ENCODE results near the gene BACE2.
A peak's percentile ranks its signal among the peaks of the same experiment; 100 is the strongest.
"Not testable (repeated sequence)": the region's sequence is repeated elsewhere in the genome, so short reads cannot be mapped to it uniquely, and the experiment has no call there.

The BACE2 gene

DNA sequence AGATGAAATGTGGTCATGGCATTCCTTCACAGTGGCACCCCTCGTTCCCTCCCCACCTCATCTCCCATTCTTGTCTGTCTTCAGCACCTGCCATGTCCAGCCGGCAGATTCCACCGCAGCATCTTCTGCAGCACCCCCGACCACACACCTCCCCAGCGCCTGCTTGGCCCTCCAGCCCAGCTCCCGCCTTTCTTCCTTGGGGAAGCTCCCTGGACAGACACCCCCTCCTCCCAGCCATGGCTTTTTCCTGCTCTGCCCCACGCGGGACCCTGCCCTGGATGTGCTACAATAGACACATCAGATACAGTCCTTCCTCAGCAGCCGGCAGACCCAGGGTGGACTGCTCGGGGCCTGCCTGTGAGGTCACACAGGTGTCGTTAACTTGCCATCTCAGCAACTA, 81.5 kb downstream of the BACE2 start:
- in situ Hi-C loops (cut with MboI; ENCODE audit: low pct_unique_long_range_greater_than_20kb, low sequenced_read_pairs) = no loop called here
- no peak for DNase-seq

DNA sequence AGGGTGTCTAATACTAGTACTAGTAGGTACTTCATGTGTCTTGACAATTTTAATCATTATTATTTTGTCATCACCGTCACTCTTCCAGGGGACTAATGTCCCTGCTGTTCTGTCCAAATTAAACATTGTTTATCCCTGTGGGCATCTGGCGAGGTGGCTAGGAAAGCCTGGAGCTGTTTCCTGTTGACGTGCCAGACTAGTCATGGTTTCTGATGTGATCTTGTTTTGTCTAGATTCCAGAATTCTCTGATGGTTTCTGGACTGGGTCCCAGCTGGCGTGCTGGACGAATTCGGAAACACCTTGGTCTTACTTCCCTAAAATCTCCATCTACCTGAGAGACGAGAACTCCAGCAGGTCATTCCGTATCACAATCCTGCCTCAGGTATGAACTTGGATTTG, 82.6 kb downstream of the BACE2 start:
- in situ Hi-C loops (cut with MboI; ENCODE audit: low pct_unique_long_range_greater_than_20kb, low sequenced_read_pairs) = no loop called here

GRCh38 chr21:41251961-41252642, 84.1 kb downstream of the BACE2 start:
- DNase-seq = no peak
- in situ Hi-C loops (cut with MboI; ENCODE audit: low pct_unique_long_range_greater_than_20kb, low sequenced_read_pairs) = no loop called here

More for the DNA sequence above, 82.6 kb downstream of the BACE2 start:
- no peak for DNase-seq

DNA sequence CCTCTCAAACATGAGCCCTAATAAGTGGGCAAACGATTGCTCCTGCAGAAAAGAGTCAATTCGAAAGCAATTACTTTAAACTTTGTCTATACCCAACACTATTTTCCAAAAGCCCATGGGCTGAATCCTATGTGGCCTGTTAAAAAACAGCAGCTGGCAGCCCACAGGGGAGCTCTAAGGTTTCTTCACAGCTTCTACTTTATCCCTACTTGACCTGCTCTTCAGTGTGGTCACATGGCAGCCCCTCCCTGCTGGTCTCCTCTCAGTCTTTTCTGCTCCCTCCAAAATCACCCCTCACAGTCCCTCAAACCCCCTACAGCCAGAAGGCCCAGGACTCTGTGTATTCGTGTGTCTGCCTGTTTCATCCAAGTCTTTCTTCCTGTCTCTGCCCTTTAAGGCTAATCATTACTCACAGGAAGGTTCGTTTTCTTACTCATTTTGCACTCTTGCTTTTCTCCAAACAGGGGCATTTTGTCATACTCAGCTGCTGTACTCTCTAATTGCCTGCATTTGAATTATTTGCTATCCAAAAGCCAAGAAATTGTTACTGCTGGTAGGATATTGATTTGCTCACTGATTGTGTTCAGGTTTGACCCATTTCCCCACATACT, 86.2 kb downstream of the BACE2 start:
- DNase-seq = no peak
- in situ Hi-C loops (cut with MboI; ENCODE audit: low pct_unique_long_range_greater_than_20kb, low sequenced_read_pairs) = no loop called here

DNA sequence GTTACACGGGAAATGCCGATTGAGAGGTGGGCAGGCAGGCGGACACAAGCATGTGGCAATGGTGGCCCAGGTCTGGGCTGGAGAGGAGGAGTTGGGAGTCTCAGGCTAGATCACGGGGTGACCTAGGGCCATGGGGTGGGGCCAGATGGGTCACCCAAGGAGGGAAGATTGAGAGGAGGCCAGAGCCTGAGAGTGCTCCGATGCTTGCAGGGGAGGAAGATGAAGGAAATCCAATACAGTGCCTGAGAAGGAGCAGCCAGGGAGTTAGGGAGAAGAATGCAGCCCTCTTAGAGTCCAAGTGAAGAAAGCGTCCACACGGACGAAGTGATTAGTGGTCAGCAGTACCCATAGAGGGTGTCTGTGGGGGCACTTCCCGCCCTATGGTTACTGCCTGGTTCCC, 87.2 kb downstream of the BACE2 start:
- in situ Hi-C loops (cut with MboI; ENCODE audit: low pct_unique_long_range_greater_than_20kb, low sequenced_read_pairs) = no loop called here
- DNase-seq = no peak

DNA sequence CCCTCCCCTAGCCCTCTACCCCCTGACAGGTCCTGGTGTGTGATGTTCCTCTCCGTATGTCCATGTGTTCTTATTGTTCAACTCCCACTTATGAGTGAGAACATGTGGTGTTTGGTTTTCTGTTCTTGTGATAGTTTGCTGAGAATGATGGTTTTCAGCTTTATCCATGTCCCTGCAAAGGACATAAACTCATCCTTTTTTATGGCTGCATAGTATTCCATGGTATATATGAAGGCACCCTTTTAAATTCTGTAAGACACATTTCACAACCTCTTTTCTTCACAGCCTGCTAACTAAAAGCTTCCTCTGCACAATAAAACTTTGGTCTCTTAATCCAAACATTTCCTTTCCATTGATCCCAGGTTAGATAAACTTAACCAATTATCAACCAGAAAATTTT, 88.3 kb downstream of the BACE2 start:
- in situ Hi-C loops (cut with MboI; ENCODE audit: low pct_unique_long_range_greater_than_20kb, low sequenced_read_pairs); DNase-seq: not testable (repeated sequence)

DNA sequence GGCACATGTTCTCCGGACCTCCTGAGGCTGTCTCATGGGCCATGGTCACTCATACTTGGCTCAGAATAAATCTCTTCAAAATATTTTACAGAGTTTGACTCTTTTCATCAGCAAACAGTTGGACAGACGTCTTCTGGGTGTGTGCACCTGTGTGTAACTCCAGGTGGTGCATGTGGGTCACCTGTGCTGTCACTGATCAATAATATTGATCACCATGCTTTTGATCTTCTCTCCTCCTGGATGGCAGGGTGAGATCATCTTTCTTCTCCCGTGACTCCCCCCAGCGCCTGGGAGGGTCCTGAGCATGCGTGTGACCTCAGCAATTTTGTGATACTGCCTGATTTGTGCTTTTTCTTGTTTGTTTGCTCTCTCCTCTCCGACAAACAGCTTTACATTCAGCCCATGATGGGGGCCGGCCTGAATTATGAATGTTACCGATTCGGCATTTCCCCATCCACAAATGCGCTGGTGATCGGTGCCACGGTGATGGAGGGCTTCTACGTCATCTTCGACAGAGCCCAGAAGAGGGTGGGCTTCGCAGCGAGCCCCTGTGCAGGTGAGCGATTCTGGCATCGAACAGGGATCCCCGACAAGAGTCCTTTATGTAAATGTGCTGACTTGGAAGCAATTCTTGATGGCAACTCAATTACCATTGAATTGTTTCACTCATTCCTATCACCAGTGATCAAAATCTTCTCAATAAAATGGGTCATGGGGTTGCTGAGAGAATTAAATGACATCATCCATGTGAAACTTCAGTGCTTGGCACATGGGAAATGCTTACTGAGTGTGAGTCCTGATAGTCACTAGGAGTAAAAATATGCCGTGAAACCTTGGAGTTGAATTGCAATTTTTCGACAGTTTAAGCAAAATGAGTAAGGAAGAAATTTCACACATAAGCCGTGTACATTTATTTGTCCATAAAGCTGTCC, 89.1 kb downstream of the BACE2 start:
- no peak for DNase-seq
- in situ Hi-C loops (cut with MboI; ENCODE audit: low pct_unique_long_range_greater_than_20kb, low sequenced_read_pairs) = no loop called here

GRCh38 chr21:41258617-41259016, 90.7 kb downstream of the BACE2 start:
- no peak for DNase-seq
- in situ Hi-C loops (cut with MboI; ENCODE audit: low pct_unique_long_range_greater_than_20kb, low sequenced_read_pairs) = no loop called here

DNA sequence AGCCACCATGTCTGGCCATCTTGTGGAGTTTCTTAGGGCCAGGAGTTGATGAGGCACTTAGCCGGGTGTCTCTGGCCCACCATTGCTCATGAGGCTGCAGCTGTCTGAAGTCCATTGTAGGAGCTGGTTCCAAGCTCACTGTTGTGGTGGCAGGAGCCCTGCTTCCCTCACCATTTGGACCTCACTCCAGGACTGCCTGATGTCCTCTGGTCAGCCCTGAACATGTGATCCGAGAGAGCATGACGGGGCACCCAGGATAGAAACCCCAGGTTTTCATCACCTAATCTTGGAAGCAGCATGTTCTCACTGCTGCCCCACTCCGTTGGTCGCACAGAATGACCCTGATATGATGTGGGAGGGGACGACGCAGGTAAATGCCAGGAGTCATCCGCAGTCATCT, 92.5 kb downstream of the BACE2 start:
- in situ Hi-C loops (cut with MboI; ENCODE audit: low pct_unique_long_range_greater_than_20kb, low sequenced_read_pairs) = no loop called here
- no peak for DNase-seq

GRCh38 chr21:41267346-41267745, 99.4 kb downstream of the BACE2 start:
- DNase-seq = no peak
- in situ Hi-C loops (cut with MboI; ENCODE audit: low pct_unique_long_range_greater_than_20kb, low sequenced_read_pairs) = no loop called here

DNA sequence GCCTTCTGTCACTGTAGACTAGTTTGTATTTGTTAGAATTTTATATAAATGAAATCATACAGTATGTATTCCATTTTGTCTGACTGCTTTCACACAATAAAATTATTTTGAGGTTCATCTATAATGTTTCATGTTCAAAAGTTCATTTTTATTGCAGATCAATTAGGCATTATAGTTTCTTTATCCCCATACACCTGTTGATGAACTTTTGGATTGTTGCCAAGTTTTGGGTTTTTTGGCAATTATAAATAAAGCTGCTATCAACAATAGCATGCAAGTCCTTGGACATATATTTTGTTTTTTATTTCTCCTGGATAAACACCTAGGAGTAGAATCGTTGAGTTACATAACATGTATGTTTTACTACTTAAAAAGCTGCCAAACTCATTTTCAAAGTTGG, 101.6 kb downstream of the BACE2 start:
- in situ Hi-C loops (cut with MboI; ENCODE audit: low pct_unique_long_range_greater_than_20kb, low sequenced_read_pairs) = no loop called here
- no peak for DNase-seq

DNA sequence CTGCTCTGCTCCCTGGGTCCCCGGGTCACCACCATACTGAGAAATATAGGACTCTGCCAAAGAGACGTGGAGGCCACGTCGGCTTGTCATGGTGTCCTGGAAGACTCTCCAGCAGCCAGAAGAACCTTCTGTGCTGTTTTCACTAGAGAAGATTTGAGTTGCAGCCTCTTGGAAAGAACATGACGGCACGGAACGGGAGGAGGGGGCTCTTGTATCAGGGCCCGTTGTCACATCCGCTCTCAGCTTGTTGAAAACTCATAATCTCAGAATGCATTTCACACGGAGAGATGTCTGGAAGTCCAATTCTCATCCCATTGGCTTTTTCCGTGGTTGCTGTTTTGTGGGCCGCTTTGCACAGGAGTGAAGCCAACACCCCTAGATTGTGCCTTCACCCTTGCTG, 109.2 kb downstream of the BACE2 start:
- in situ Hi-C loops (cut with MboI; ENCODE audit: low pct_unique_long_range_greater_than_20kb, low sequenced_read_pairs) = no loop called here
- DNase-seq = no peak

- no peak for DNase-seq
- in situ Hi-C loops (cut with MboI; ENCODE audit: low pct_unique_long_range_greater_than_20kb, low sequenced_read_pairs) = no loop called here
Measured at GRCh38 chr21:41277846-41278245, 109.9 kb downstream of the BACE2 start.

DNA sequence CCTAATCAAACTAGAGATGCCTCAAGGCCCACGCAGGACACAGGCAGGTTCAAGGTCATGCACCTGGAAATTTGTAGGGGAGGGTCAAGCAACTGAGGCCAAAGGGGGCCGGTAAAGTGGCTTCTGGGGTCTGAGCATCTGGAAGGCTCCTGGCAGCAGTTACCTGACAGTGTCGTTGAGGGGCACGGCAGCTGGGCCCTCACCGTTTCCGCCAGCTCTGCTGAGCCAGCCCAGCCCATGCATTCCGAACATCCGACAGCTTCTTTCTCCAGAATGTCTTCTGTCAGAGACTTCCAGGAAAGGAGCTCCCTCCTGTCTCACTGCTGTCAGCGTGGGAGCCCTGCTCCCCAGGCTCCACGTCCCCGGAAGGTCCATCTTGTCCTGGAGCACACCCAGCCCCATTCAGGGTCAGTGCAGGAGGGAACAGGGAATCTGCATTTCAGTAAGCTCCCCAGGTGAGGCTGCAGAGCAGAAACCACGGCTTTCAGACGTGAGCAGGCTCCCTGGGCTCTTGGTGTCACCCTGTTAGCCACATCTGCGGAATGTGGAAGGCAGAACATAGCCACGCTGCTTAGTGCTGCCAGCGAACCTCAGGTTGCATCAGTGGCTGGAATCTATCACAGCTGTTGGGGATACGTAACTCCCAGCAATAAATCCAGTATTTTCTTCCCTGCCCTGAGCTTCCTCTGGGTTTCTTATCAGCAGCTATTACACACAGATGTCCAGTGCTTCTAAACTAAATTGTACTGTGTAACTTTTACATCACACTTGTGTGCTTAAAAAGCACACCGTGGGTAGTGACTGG, 112.4 kb downstream of the BACE2 start:
- DNase-seq = no peak
- in situ Hi-C loops (cut with MboI; ENCODE audit: low pct_unique_long_range_greater_than_20kb, low sequenced_read_pairs) = no loop called here

DNA sequence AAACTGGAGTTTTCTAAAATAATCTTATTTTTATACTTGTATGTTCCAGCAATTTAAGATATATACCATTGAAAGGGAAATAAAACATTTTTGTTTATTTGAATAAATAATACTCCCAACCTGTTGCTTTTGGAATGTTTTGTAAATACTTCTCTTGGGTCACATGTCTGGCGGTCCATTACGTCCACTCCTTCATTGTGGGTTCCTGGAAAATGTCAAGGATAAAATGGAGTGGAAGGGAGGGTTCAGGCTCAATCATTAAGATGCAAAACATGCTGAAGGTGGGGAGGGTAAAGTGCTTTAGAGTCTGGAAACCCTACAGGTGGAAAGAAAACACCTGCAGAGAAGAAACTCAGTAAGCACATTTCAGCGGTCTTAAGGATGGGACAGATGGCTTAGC, 114.5 kb downstream of the BACE2 start:
- no peak for DNase-seq
- in situ Hi-C loops (cut with MboI; ENCODE audit: low pct_unique_long_range_greater_than_20kb, low sequenced_read_pairs) = no loop called here

- DNase-seq = peak; percentile 65
- in situ Hi-C loops (cut with MboI; ENCODE audit: low pct_unique_long_range_greater_than_20kb, low sequenced_read_pairs) = no loop called here
Measured at GRCh38 chr21:41283211-41283818, 115.4 kb downstream of the BACE2 start.

GRCh38 chr21:41289431-41289830, 121.5 kb downstream of the BACE2 start:
- DNase-seq = no peak
- in situ Hi-C loops (cut with MboI; ENCODE audit: low pct_unique_long_range_greater_than_20kb, low sequenced_read_pairs) = no loop called here

- no peak for DNase-seq
- in situ Hi-C loops (cut with MboI; ENCODE audit: low pct_unique_long_range_greater_than_20kb, low sequenced_read_pairs) = no loop called here
Measured at GRCh38 chr21:41290106-41290799, 122.3 kb downstream of the BACE2 start.
